ENCODE results near the gene KCND3. TPM values are rescaled to one million over a fixed set of nuclear protein-coding genes. Genes with fewer than 3 reads are reported as not detected.
A peak's percentile ranks its signal among the peaks of the same experiment; 100 is the strongest.

KCND3 gene
- total and polyA plus RNA-seq, 2 of the 4 experiments (the other 2 are of a cell fraction), result under 0.01 to 0.03 TPM

GRCh38 chr1:111731956-111732355 is 257.5 kb downstream of the KCND3 start:
- Histone ChIP-seq H3K79me1 (ENCODE audit: low read depth in 1 of 2, low read length in 2 of 2) (peaks cover 14 to 55% of the 10 kb centered on the region in 2 experiments; a peak in 2 of 4 replicates), H2BK120ac (ENCODE audit: low read depth, low read length) (peak overlapping the region; percentile 8; the same call in 1 of the 2 replicates), H2BK5ac (ENCODE audit: low read depth, low read length, poor library complexity, severe bottlenecking) (no peak overlapping the region), H2AK9ac (replicated peaks; ENCODE audit: low read depth, low read length, poor library complexity) (no peak overlapping the region), H4K91ac (ENCODE audit: insufficient read depth, low read depth, low read length) (no peak overlapping the region; the same call in 1 of the 2 replicates), H2BK20ac (ENCODE audit: low read depth, low read length) (no peak overlapping the region), H2BK15ac (ENCODE audit: low read depth, low read length) (no peak overlapping the region), H3K4me2 (ENCODE audit: low read depth, low read length) (no peak overlapping the region), H3K9ac (ENCODE audit: low read depth, low read length) (no peak overlapping the region), H3K56ac (ENCODE audit: extremely low read depth, insufficient read depth, low read length) (no peak overlapping the region), H3K27me3 (ENCODE audit: control insufficient read depth, insufficient read depth, low read length) (no peaks in the 10 kb centered on the region), H3K9me1 (ENCODE audit: insufficient read depth, low read length) (peaks cover 24% of the 10 kb centered on the region), H3K4ac (ENCODE audit: low read depth, low read length) (no peak overlapping the region), H4K5ac (ENCODE audit: low read depth, low read length) (no peak overlapping the region), H3K18ac (ENCODE audit: low read depth, low read length) (no peak overlapping the region), H3K14ac (replicated peaks; ENCODE audit: low read depth, low read length) (no peak overlapping the region), H3K4me3 (ENCODE audit: insufficient read depth, low read depth, low read length) (no peak overlapping the region), H2AFZ (replicated peaks; ENCODE audit: low read length, poor library complexity) (no peak overlapping the region), H4K20me1 (ENCODE audit: insufficient read depth, low read length) (peaks cover 7% of the 10 kb centered on the region; the same call in 1 of the 2 replicates), H3K4me1 (ENCODE audit: control insufficient read depth, insufficient read depth, low read length) (peaks cover 23% of the 10 kb centered on the region), H3K9me3 (ENCODE audit: control insufficient read depth, insufficient read depth, low read length) (no peaks in the 10 kb centered on the region), H4K8ac (ENCODE audit: low read depth in 2 of 2, low read length in 2 of 2) (no peak overlapping the region), H3K27ac (ENCODE audit: insufficient read depth, low read length) (no peak overlapping the region), H3K23ac (ENCODE audit: low read depth, low read length) (no peak overlapping the region; the same call in 1 of the 2 replicates), H3K36me3 (ENCODE audit: control insufficient read depth, insufficient read depth, low read length) (peaks cover 4% of the 10 kb centered on the region; the same call in 1 of the 2 replicates), H2AK5ac (ENCODE audit: low read depth, low read length) (no peak overlapping the region)
- in situ Hi-C loops (cut with MboI; ENCODE audit: low sequenced_read_pairs), result no loop called here
- TF ChIP-seq MXI1 (IDR thresholded peaks at IDR 0.05; ENCODE audit: borderline replicate concordance, low read depth, low read length) (no peak), FOS (IDR thresholded peaks at IDR 0.05; ENCODE audit: low read depth, low read length) (no peak), MAZ (IDR thresholded peaks at IDR 0.05; ENCODE audit: borderline replicate concordance, low read depth, low read length) (no peak), CEBPB (IDR thresholded peaks at IDR 0.05; ENCODE audit: low read depth, low read length) (no peak), USF2 (IDR thresholded peaks at IDR 0.05; ENCODE audit: low read depth, low read length) (no peak), BHLHE40 (IDR thresholded peaks at IDR 0.05; ENCODE audit: low read depth, low read length) (no peak), SMC3 (IDR thresholded peaks at IDR 0.05; ENCODE audit: low read depth, low read length) (no peak), CHD1 (IDR thresholded peaks at IDR 0.05; ENCODE audit: low read depth, low read length) (no peak), RFX5 (IDR thresholded peaks at IDR 0.05; ENCODE audit: low read depth, low read length) (no peak), RCOR1 (IDR thresholded peaks at IDR 0.05; ENCODE audit: insufficient replicate concordance, low read length) (no peak), CTCF (conservative IDR thresholded peaks at IDR 0.05; ENCODE audit: low read depth, low read length) (no peak), POLR2A (IDR thresholded peaks at IDR 0.05; ENCODE audit: low read depth, low read length) (no peak), NFE2L2 (IDR thresholded peaks at IDR 0.05; ENCODE audit: low read depth, low read length) (no peak), ELK1 (IDR thresholded peaks at IDR 0.05; ENCODE audit: borderline replicate concordance, low read depth, low read length) (no peak), MAFK (IDR thresholded peaks at IDR 0.05; ENCODE audit: low read depth, low read length) (no peak), RAD21 (IDR thresholded peaks at IDR 0.05; ENCODE audit: low read length) (no peak)
- no CpG with 5 or more reads among the region's 6 CpGs for WGBS, 2 experiments (ENCODE audit: extremely low coverage in 2 of 2, insufficient read length in 1 of 2)
- CTCF ChIA-PET, result interaction anchor here (0.5 kb wide), 1 partner anchor 1131 kb away, joined by 3 read pairs; no protein-coding TSS in a partner anchor
- BruUV-seq (replicated peaks), result no TSS peak
- ATAC-seq (ENCODE audit: low read depth), result no peak
- POLR2A ChIA-PET (ENCODE audit: unreplicated experiment), result no interaction called here
- intact Hi-C loops (cut with micrococcal nuclease), result no loop called here
- dilution Hi-C loops (cut with HindIII; ENCODE audit: low sequenced_read_pairs, unreplicated experiment), result no loop called here
- no peak for DNase-seq

Data from IMR-90 (cell line).